ENCODE measurements around the gene TUB.

Gene TUB

DNA sequence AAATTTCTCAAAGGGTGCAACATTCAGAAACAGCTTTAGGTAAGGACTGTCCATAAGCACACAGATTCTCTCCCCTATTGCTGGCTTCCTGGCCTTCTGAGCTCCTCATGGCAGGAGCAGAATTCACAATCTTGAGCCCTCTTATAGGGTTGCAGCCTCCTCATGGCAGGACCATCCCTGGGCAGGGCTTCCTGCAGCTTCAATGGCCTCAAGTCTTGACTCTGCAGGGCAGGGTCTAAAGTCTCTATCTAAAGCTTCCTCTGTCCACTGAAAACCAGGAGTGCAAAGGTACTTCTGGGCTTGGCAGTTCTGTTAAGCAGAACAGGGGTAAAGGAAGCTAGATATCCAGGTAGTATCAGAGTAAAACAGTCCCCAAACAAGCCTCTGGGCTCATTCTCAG, 28.7 kb downstream of the TUB start:
- no peak for DNase-seq

DNA sequence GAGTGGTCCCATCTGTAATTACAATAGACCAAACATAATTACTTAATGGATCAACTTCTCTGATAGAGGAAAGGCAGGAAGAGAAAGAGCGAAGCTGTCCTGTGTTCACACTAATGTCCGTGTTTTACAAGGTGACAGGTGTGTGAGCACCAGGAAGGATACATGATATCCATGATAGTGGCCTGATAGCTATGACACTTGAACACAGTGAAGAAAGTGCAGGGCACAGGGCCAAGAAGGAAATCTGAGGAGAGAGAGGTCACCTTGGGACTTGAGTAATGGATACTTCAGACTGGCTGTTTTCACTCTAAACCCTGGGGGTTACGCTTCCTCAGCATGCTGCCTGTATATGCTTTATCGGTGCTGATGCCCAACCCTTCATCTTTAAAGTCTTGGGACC, 29.4 kb downstream of the TUB start:
- DNase-seq, result no peak

DNA sequence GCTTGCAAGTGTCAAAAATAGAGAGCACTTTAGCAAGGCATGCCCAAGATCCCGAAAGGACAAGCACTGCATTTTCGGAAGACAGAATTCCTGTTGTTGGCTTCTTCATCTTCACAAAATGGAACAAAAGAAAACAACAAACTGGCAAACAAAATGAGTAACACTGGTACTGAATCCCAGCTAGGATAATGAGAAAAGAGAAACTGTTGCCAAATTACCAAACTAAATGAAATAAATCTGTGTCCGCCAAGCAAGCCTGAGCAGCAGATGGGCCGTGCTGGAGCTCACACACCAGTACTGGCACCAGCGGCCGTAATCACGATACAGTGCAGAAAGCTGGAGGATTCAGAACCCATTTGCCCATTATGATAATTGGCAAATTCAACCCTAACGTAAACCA, 30.6 kb downstream of the TUB start:
- no peak for DNase-seq

DNA sequence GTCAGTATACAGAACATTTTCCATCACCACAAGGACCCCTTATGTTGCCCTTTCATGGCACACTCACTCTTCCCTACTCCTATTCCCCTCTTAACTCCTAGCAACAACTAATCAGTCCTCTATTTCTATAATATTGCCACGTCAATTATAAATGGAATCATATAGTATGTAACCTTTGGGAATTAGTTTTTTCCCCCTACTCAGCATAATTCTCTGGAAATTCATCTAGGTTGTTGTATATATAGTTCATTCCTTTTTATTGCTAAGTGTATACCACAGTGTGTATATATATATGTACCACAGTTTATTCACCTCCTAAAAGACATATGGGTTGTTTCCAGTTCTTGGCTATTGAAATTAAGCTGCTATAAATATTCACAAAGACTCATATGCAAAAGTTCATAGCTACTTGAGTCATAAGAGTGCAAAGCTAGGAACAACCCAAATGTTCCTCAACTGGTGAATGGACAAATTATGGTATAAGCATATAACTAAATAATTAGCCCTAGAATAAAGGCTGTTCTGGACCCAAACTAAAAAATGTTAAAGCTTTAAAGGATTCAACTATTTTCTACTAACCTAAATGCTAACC, 41.3 kb downstream of the TUB start:
- DNase-seq, result no peak

DNA sequence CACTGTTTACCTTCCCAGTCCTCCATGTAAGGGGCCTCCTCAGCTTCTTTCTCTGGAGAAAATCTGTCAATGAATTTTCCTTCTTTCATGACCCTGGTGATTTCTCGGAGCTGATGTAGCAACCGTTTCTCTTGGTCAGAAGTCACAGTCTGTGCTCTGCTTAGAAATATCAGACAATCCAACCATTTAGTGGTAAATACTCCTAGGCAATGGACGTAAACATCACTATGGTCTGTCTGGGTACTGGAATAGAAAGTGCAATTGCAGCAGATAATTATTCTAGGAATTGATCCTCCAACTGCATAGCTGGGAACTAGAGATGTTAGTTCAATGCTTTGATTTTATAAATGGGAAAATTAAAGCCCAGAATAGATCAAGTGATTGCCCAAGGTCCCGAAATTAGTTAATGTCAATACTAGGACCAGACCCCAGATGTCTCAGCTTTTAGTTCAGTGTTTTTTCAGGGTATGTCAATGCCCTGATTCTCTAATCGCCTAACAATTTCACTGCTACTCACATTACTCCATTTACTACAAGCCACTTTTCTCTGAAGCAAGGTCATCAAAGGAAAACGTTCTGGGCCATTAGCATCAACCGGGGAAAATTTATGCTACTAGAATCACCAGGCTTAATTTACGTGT, 45.8 kb downstream of the TUB start:
- no peak for DNase-seq

DNA sequence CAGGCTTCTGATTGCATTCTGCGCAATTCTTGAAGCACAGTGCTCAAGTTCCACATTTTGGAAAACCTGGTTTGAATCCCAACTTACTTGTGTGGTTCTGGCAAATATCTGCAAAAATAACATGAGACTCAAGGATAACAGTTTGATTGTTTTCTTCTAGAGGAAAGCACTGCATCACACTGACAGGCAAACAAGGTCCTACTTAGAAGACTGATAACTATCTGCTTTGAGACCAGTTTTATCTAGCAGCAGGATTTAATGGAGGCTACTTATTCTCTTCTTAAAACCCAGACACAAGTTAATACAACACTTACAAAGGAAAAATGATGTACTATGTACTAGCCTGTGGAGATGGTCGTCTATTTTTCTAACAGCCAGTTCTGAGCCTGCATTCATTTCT, 46.4 kb downstream of the TUB start:
- no peak for DNase-seq

DNA sequence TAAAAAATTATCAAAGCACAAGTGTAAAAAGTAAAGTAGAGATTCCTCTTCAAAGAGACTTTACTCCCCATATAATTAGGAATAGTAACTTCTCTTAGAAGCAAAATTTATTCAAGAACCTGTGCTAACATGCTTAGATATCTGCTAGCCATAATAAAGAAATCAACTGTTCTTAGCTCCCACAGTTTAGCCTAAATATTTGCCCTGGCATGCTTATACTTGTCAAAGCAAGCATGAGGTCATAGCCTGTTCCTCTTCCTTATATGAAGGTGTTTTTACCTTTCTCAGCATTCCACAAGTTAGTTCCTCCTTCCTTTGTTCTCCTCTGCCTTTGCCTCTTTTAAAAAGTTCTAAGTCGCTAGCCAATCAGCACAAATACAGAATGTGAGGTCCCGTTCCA, 57.5 kb downstream of the TUB start:
- no peak for DNase-seq

DNA sequence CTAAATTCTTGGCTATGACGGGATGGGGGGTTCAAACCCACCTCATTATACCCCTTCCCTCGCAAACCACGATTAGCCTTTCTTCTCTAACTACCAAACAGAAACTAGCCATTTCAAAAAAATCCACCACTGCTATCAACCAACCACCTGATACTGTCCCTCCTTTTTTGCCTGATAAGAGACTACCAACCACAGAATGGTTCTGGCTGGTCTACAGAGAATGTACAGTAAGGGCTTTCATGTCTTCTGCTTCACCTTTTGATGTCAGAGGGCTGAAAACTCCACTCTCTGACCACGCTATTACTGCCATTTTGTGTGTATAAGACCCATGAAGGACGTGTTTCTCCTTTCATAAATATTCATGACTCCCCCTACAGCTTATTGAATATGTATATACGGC, 68.7 kb downstream of the TUB start:
- DNase-seq, result no peak
